NCI-H1694 (cell line): ENCODE measurements around the gene SCYGR3.
"Not testable (repeated sequence)": the region's sequence is repeated elsewhere in the genome, so short reads cannot be mapped to it uniquely, and the experiment has no call there.

Experiments
- DNase-seq: peaks from one replicate; lab custom pipeline; 2025; lab: John Stamatoyannopoulos, UW

The SCYGR3 gene

DNA sequence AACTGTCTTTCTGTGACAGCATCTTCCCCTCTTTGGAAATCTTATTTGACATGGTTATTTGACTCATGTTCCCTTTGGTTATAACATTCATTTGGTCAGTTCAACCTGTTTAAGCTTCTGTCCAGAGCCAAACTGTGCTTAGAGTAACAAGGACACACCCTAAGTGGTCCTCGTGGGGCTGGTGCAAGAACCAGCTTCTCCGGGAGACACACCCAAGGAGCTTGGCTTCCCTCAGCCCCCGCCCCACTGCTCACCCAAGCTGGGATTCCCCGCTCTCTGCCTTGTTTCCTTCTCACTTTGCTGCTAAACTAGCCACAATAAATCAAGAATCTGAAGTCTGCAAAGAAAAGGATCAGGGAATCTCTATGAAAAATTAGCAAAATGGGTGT lies 1.4 kb downstream of the SCYGR3 start:
- no peak for DNase-seq

- DNase-seq, result no peak
These were observed 1.9 kb downstream of the SCYGR3 start for GRCh38 chr2:227612546-227613271.

DNA sequence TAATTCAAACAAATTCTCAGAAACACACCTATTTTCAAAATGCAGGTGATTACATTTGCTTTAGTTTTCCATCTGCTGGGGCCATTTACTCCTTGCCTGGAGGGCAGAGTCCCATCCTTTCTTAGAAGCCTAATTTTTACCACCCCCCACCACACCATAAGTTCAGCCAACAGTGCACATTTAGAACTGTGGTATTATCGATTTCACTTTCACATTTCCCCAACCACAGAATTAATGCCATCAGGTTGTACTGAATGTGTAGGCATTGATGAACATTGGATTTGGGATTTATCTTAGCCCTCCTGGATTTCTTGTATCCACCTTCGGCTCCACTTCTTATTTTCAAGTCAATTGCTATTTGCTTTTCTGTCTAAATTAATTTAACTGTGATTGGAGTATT lies 4.5 kb downstream of the SCYGR3 start:
- DNase-seq, result no peak

- DNase-seq, result no peak
These were observed 5.9 kb downstream of the SCYGR3 start for GRCh38 chr2:227608561-227609338.

- DNase-seq, result no peak
These were observed 6.7 kb downstream of the SCYGR3 start for GRCh38 chr2:227607941-227608340.

DNA sequence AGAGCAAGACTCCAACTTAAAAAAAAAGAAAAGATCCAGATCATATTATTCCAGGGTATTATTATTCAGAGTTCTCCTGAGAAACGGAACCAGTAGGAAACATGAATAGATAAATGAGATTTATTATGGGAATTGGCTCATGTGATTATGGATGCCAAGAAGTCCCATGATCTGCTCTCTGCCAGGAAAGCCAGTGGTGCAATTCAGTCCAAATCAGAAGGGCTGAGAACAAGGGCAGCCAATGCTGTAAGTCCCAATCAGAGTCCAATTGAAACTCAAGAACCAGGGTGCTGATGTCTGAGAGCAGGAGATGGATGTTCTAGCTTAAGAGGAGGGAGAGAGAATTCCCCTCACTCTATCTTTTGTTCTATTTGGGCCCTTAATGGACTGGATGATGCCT lies 8.2 kb downstream of the SCYGR3 start:
- DNase-seq, result no peak

DNA sequence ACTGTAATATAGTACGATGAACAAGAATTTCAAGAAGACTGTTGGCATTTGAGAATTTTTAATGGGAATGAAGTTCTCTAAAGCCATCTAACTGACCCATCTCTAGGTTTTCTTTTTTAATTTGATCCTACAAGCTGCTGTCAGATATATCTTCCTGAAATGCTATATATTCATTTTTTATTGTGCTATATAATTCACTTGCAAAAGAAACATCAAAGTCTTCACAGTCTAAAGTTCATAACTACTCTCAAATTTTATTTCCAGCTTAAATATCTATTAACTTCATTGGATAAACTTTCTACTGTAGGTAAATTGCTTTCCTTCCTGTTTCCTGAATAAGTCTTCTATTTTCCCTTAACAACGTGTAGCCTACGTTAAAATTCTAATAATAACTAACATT lies 12.3 kb downstream of the SCYGR3 start:
- no peak for DNase-seq

DNA sequence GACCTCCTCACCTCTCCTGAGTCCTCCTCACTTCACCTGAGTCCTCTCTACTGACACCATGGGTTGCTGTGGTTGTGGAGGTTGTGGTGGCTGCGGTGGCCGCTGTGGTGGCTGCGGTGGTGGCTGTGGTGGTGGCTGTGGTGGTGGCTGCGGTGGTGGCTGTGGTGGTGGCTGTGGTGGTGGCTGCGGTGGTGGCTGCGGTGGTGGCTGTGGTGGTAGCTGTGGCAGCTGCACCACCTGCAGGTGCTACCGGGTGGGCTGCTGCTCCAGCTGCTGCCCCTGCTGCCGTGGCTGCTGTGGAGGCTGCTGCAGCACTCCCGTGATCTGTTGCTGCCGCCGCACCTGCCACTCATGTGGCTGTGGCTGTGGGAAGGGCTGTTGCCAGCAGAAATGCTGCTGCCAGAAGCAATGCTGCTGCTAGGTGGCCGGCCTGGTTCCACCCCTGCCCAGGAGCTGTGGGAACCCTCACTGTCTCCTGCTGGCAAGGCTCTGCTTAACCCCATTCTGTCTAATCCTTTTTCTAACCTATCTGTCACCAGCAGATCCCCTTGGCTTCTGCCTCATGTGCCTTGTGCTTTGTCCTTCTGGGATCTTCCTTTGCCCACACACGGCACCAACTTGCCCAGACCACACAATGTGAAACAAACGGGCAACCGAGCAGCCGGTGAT lies 15.7 kb downstream of the SCYGR3 start, which contains the start of gene SCYGR2:
Gene SCYGR2 (plus strand): TSS at position 59 of the 669 bp plus-strand sequence. CDS start 0 bp downstream, at position 59.
- DNase-seq, result not testable (repeated sequence)

GRCh38 chr2:227597998-227598397 lies 16.6 kb downstream of the SCYGR3 start:
- DNase-seq, result no peak

- DNase-seq, result no peak
These were observed 17.6 kb downstream of the SCYGR3 start for GRCh38 chr2:227597036-227597435.

DNA sequence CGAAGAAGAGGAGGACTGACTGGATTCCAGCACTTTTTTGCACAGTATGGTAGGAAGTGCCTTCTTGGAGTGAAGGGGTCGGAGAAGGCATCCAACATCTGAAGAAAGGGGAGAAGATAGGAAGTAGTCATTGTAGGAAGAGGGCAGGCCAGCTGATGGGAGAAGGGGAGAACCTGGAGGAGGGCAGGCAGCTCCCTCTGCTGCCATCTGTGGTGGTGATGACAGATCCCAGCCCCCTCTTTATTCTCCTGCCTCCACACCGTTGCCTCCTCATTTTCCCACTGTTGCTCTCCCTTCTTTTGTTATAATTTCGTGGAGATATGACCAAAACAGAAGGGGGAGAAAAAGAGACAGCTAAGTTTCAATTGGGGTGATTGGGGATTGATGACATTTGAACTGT lies 18.8 kb downstream of the SCYGR3 start:
- no peak for DNase-seq

DNA sequence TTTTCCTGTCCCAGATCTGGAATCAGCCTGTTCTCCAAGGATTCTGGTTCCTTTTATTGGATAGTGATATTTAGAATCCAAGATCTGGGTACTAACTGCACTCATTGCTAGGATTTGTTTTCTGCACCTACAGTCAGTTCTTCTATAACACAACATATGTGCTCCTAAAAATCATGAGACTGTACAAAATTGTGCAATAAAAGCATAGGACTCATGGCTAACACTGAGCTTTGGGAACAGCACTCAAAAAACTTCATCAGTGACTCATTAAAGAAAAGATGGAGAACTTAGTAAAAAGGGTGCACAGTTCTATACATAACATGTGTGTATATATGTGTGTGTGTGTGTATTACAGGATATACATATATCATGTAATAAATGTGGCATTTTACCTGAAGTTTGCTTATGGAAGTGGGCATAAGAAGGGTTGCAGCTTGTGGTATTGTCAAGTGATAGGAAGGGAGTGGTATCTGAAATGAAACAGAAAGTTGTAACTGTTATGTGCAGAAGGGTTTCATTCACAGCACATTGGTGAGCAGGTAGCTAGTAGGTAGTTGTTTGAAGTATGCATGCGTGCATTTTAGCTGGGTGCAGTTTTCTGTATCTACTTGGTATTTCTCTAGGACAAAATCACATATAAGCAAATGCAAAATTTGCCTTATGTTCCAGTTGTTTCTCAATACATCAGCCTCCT lies 21.8 kb downstream of the SCYGR3 start:
- DNase-seq, result no peak

DNA sequence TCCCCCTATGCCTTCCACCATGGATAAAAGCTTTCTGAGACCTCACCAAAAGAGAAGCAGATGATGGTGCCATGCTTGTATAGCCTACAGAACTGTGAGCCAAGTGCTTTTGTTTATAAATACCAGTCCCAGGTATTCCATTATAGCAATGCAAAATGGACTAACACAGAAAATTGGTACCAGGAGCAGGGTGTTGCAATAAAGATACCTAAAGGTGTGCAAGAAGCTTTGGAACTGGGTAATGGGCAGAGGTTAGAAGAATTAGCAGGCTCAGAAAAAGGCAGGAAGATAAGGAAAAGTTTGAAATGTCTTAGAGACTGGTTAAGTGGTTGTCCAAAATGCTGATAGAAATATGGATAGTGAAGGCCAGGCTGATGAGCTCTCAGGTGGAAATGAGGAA lies 32.3 kb downstream of the SCYGR3 start:
- DNase-seq, result no peak

GRCh38 chr2:227579791-227580190 lies 34.8 kb downstream of the SCYGR3 start:
- no peak for DNase-seq

DNA sequence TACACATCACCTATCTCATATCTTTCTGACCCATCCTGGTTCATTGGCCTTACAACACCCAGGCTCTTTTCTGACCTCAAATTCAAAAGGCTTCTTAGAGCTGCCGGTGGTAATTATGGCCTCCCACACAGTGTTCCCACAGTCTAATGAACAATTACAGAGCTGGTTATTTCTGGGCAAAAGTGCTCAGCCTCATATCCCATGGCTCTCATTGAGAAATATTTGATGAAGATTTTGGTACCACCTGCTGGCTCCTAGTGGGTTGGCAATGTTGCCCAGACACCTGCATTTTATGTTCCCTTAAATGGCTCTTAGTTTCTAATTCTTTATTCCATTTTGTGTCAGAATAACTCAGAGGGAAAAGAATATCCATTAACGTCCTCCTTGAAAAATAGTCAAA lies 36.0 kb downstream of the SCYGR3 start:
- no peak for DNase-seq

DNA sequence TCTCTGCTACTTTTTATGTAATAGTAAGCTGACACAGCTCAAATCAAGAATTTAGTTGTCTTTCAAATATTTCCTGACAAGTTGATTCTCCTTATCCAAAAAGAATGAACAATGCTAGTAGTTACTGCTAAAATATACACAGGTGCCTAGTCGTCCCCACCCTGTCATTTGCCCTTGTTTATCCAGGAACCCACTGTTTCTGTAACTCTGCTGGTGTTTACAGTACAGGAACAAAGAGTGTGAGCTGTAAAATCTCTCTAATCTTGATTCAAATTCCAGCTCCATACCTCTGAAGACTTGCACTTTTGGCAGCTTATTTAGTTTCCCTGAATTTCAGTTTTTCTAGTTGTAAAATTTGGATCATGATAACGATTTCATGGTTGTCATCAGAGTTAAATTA lies 37.1 kb downstream of the SCYGR3 start:
- no peak for DNase-seq

DNA sequence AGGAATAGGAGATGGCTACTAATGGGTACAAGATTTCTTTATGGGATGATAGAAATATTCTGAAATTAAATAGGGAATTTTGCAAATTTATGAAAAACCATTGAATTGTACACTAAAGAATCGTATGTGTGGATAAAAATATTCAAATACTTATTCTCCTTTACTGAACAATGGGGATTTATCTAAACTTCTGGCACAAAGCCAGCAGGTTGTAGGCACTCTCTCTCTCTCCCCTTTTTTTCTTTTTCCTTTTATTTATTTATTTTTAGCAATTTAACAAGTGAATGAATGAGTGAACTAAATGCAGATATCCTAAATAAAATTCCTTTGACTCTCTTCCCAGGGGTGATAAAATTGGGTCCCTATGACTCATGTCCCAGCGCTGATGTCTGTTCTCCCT lies 37.8 kb downstream of the SCYGR3 start:
- no peak for DNase-seq

DNA sequence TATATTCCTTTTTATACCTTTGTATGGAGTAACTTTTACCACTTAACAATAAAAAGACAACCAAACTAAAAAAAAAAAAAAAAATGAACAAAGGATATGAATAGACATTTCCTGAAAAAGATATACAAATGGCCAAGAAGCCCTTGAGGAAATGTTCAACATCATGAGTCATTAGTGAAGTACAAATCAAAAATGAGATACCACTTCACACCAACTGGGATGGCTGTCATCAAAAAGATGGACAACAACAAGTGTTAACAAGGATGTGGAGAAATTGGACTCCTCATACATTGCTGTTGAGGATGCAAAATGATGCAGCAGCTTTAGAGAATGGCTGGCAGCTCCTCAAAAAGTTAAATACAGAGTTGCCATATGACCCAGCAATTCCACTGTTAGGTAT lies 38.5 kb downstream of the SCYGR3 start:
- no peak for DNase-seq

DNA sequence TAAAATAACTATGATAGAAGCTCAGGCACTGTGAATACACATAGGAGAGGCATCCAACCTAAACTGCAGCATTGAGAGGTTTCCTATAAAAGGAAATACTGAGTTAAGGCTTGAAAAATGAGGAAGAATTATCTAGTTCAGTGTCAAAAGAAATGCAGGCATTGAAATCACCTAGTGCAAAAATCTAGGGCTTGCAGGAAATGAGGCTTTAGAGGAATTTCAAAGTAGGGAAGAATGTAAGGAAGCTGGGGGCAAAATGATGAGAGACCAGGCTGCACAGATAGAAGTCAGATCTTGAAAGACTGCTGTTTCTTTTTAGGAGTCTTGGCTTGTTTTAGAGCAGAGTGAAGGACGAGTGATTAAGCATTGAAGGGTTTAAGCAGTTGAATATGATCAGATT lies 44.0 kb downstream of the SCYGR3 start:
- no peak for DNase-seq

- no peak for DNase-seq
These were observed 45.8 kb downstream of the SCYGR3 start for GRCh38 chr2:227568852-227569169.

DNA sequence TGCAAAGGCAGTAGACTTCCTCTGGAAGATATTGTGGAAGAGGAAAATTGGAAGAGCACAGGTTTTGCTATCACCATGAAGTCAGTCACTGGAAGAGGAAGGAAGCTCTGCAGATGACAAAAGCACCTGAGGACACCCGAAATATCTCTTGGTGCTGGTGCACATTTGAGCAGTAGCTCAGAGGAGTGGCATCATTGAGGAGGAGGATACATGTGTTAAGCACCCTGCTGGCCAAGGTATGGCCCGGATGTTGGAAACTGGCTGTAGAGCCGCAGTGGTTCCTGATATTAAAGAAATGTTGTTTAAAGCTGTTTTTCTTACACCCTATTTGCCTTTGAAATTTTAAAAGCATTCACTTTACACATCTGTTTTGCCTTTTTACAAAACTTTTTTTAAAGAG lies 48.6 kb downstream of the SCYGR3 start:
- DNase-seq, result no peak

GRCh38 chr2:227565080-227565479 lies 49.6 kb downstream of the SCYGR3 start:
- DNase-seq, result no peak
